ENCODE results near the gene FANCE. TPM values are rescaled to one million over a fixed set of nuclear protein-coding genes. Genes with fewer than 3 reads are reported as not detected.

Gene FANCE
- total RNA-seq, 1 donor from 2014 or later, result 9.2 TPM

GRCh38 chr6:35487658-35488516, 35.7 kb downstream of the FANCE start:
- CTCF ChIA-PET, result no interaction called here

DNA sequence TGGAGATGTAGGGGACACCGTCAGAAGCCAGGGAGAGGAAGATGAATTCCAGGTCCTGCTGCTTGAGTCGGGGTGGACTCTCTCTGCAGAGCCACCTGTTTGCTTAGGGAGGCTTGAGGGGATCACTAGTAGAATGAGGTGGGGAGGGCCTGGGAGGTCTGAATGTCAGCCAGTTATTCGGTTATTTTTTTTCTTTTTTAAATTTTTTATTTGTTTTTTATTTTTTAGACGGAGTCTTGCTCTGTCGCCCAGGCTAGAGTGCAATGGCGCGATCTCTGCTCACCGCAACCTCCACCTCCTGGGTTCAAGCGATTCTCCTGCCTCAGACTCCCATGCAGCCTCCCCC, 36.4 kb downstream of the FANCE start:
- no peaks in the 10 kb centered on the region for H3K4me1 Mint-ChIP-seq
- POLR2A ChIA-PET, result no interaction called here
- H3K9me3 Mint-ChIP-seq, result no peaks in the 10 kb centered on the region
- no peak overlapping the region for H3K27ac Mint-ChIP-seq
- no peak overlapping the region for H3K4me3 Mint-ChIP-seq
- TF ChIP-seq CTCF (IDR thresholded peaks at IDR 0.05), result no peak
- H3K36me3 Mint-ChIP-seq (ENCODE audit: low read depth), result no peaks in the 10 kb centered on the region
- DNase-seq, result no peak
- H3K27me3 Mint-ChIP-seq, result peaks cover 8% of the 10 kb centered on the region
- intact Hi-C loops (cut with micrococcal nuclease), result no loop called here
- CTCF ChIA-PET, result no interaction called here
- no peak for ATAC-seq (ENCODE audit: low read depth)

More at GRCh38 chr6:35487658-35488516, 35.7 kb downstream of the FANCE start:
- intact Hi-C loops (cut with micrococcal nuclease), result no loop called here
- H3K27me3 Mint-ChIP-seq, result peaks cover 8% of the 10 kb centered on the region
- POLR2A ChIA-PET, result no interaction called here
- H3K36me3 Mint-ChIP-seq (ENCODE audit: low read depth), result no peaks in the 10 kb centered on the region
- no peak overlapping the region for H3K27ac Mint-ChIP-seq
- ATAC-seq (ENCODE audit: low read depth) (no peak), DNase-seq (no peak)
- no peaks in the 10 kb centered on the region for H3K4me1 Mint-ChIP-seq
- H3K9me3 Mint-ChIP-seq, result no peaks in the 10 kb centered on the region
- no peak overlapping the region for H3K4me3 Mint-ChIP-seq
- no peak for TF ChIP-seq CTCF (IDR thresholded peaks at IDR 0.05)

DNA sequence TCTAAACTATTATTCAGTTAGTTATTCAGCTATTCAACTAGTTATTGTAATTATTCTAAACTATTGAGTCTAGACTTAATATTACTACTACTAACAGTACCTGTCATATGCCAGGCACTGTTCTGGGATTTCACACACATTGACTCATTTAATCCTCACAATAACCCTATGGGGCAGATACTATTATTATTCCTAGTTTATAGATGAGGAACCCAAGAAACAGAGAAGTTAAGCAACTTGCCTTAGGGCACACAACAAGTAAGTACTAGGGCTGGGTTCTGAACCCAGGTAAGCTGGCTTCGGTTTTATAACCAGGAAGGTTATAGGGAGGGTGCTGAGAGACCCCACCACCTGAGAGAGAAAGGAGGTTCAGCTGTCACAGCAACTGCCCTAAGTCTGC, 36.9 kb downstream of the FANCE start:
- intact Hi-C loops (cut with micrococcal nuclease), result no loop called here
- Mint-ChIP-seq H3K4me1 (peaks cover 3% of the 10 kb centered on the region), H3K9me3 (no peaks in the 10 kb centered on the region), H3K4me3 (no peak overlapping the region), H3K36me3 (ENCODE audit: low read depth) (no peaks in the 10 kb centered on the region), H3K27ac (no peak overlapping the region), H3K27me3 (peaks cover 8% of the 10 kb centered on the region)
- DNase-seq (no peak), ATAC-seq (ENCODE audit: low read depth) (no peak)
- ChIA-PET CTCF (interaction anchor here (1.2 kb wide), 1 partner anchor 248 kb away, joined by 3 read pairs; no protein-coding TSS in a partner anchor), POLR2A (no interaction called here)
- TF ChIP-seq CTCF (IDR thresholded peaks at IDR 0.05), result no peak

GRCh38 chr6:35489995-35490791, 38.1 kb downstream of the FANCE start:
- ChIA-PET POLR2A (interaction anchor here (0.6 to 0.8 kb wide), 2 partner anchors 16 to 180 kb away, joined by 4 read pairs; no protein-coding TSS in a partner anchor), CTCF (interaction anchor here (1.2 kb wide), 1 partner anchor 247 kb away, joined by 3 read pairs; no protein-coding TSS in a partner anchor)
- peaks cover 5% of the 10 kb centered on the region for H3K4me1 Mint-ChIP-seq
- no peaks in the 10 kb centered on the region for H3K9me3 Mint-ChIP-seq
- no peak for DNase-seq
- intact Hi-C loops (cut with micrococcal nuclease), result no loop called here
- no peaks in the 10 kb centered on the region for H3K36me3 Mint-ChIP-seq (ENCODE audit: low read depth)
- H3K4me3 Mint-ChIP-seq, result no peak overlapping the region
- ATAC-seq (ENCODE audit: low read depth), result no peak
- TF ChIP-seq CTCF (IDR thresholded peaks at IDR 0.05), result no peak
- H3K27me3 Mint-ChIP-seq, result peaks cover 8% of the 10 kb centered on the region
- H3K27ac Mint-ChIP-seq, result no peak overlapping the region
